K562 (cell line): ENCODE data around the gene AHNAK. TPM values are rescaled to one million over a fixed set of nuclear protein-coding genes. Genes with fewer than 3 reads are reported as not detected.

Source experiments
- BRF1 ChIP-seq: IDR thresholded peaks from 3 replicates; pipeline ENCODE4 v1.6.1; 2011; ENCODE audit warnings: borderline replicate concordance, mild to moderate bottlenecking; ENCODE audit not compliant: insufficient read length; ENCODE audit errors: extremely low read depth
- CHD2 ChIP-seq: IDR thresholded peaks from 2 replicates; pipeline ENCODE4 v1.6.1; 2011; ENCODE audit warnings: low read depth, low read length
- EZH2 ChIP-seq: IDR thresholded peaks from 2 replicates; pipeline ENCODE4 v1.6.1; 2012; ENCODE audit warnings: low read depth, mild to moderate bottlenecking, inconsistent platforms, low read length, borderline replicate concordance
- FOXJ3 ChIP-seq: sonication (generic); formaldehyde crosslinking; IDR thresholded peaks from 2 replicates; pipeline ENCODE4 v1.4.0; 2020; ENCODE audit warnings: mild to moderate bottlenecking, missing genetic modification reagents
- GABPB2 ChIP-seq: fragments of 250-450 bp; sonication (Bioruptor Pico); conservative IDR thresholded peaks from 2 replicates; pipeline ENCODE4 v1.5.1; 2021; ENCODE audit warnings: mild to moderate bottlenecking
- KAT7 ChIP-seq: sonication (generic); formaldehyde crosslinking; IDR thresholded peaks from 2 replicates; pipeline ENCODE4 v1.8.0; 2022; ENCODE audit warnings: missing genetic modification reagents, mild to moderate bottlenecking, borderline replicate concordance
- NCOR1 ChIP-seq: fragments of 450-650 bp; IDR thresholded peaks from 2 replicates; pipeline ENCODE4 v1.6.1; 2016; ENCODE audit warnings: mild to moderate bottlenecking, moderate library complexity
- NFATC3 ChIP-seq: fragments of 450-650 bp; IDR thresholded peaks from 2 replicates; pipeline ENCODE4 v1.6.1; 2017; ENCODE audit warnings: mild to moderate bottlenecking
- SETDB1 ChIP-seq: IDR thresholded peaks from one replicate; pipeline ENCODE4 v1.6.1; 2012; ENCODE audit warnings: low read length, control low read depth, inconsistent platforms
- THRAP3 ChIP-seq: fragments of 450-650 bp; IDR thresholded peaks from 2 replicates; pipeline ENCODE4 v1.6.1; 2016; ENCODE audit warnings: mild to moderate bottlenecking, inconsistent platforms, borderline replicate concordance
- XRCC5 ChIP-seq: fragments of 200-400 bp; formaldehyde crosslinking; IDR thresholded peaks from 2 replicates; pipeline ENCODE4 v1.6.1; 2017; ENCODE audit warnings: low read depth, mild to moderate bottlenecking, low read length
- polyA plus RNA-seq, 8 experiments: library from polyadenylated mRNA; depleted of rRNA in 4 of 8; stranded (reverse) in 5 of 8; unstranded in 3 of 8; fragments of >200 nt; fragmentation: Nextera tagmentation in 2 of 8; fragmentation: Illumina TruSeq in 1 of 8; extraction: Ambion mirVana in 2 of 8; extraction: Trizol in 1 of 8; gene quantifications; 2 replicates each; pipeline versions ENCODE4 v1.2.1 to v1.2.3, GENCODE V29; 2011 to 2014; ENCODE audit warnings: inconsistent platforms in 1 of 8, missing spikeins in 1 of 8
- total RNA-seq, 7 experiments: library from RNA; depleted of rRNA in 6 of 7; stranded (reverse); fragments of >200 nt in 6 of 7; fragmentation: Illumina TruSeq in 2 of 7; extraction: Trizol in 2 of 7; gene quantifications; 2 replicates each; pipeline versions ENCODE4 v1.2.1 to v1.2.3, GENCODE V29; 2011 to 2021; ENCODE audit warnings: low replicate concordance in 1 of 7
- TF ChIP-seq, protein P1 (sequence below): sonication (generic); formaldehyde crosslinking; IDR thresholded peaks from 2 replicates; pipeline ENCODE4 v1.8.0; 2022; ENCODE audit warnings: mild to moderate bottlenecking, missing genetic modification reagents
- TF ChIP-seq, protein P2 (sequence below): sonication (generic); formaldehyde crosslinking; IDR thresholded peaks from 2 replicates; pipeline ENCODE4 v1.8.1; 2023; ENCODE audit warnings: missing genetic modification reagents, mild to moderate bottlenecking, borderline replicate concordance
- TF ChIP-seq, protein P3 (sequence below), 2 experiments: fragments of 450-650 bp; conservative IDR thresholded peaks; 2 replicates each; pipeline ENCODE4 v1.6.1; 2017; ENCODE audit warnings: mild to moderate bottlenecking in 2 of 2, moderate library complexity in 2 of 2
- TF ChIP-seq, protein P4 (sequence below): sonication (generic); formaldehyde crosslinking; IDR thresholded peaks from 2 replicates; pipeline ENCODE4 v1.8.0; 2022; ENCODE audit warnings: mild to moderate bottlenecking, missing genetic modification reagents

Gene AHNAK
- total and polyA plus RNA-seq, 9 of the 15 experiments (the other 6 are each of a cell fraction or from before 2014, with no cell fraction given): 1.5 to 89.7 (median 45.0) TPM

DNA sequence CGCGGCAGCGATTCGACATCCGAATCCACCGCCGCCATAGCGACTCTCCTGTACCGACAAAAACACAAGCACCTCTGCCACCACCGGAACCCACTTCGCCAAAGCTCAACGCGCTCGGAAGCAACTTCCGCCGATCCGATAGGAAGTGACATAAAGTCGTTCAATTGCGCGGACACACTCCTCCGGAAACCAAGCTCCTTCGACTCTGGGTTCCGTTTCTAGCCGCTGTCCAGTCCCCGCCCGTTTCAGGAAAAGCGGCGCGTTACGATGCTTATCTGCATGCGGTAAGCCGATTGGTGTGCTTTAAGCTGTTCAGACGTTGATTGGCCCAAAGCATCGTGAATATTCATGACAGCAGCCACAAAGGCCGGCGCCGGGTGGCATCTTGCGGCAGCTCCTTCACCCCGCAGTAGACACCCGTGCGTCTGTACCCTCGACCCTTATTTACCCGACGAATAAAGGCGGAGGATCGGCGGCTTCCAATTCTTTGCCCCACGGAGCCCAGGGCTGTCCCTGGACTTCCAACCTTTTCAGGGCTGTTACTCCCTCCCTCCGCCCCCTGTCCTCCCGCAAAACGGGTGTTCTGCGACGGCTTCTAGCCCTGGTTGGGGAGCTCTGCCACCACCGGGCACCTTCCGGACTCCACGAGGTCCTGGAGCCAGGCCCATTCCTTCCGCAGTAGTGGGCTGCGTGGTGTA is 45.0 kb upstream of the AHNAK start, which contains the start of gene TUT1 (continued):
- TF ChIP-seq, protein P1, sequence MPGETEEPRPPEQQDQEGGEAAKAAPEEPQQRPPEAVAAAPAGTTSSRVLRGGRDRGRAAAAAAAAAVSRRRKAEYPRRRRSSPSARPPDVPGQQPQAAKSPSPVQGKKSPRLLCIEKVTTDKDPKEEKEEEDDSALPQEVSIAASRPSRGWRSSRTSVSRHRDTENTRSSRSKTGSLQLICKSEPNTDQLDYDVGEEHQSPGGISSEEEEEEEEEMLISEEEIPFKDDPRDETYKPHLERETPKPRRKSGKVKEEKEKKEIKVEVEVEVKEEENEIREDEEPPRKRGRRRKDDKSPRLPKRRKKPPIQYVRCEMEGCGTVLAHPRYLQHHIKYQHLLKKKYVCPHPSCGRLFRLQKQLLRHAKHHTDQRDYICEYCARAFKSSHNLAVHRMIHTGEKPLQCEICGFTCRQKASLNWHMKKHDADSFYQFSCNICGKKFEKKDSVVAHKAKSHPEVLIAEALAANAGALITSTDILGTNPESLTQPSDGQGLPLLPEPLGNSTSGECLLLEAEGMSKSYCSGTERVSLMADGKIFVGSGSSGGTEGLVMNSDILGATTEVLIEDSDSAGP (CRISPR knock-in tag): no peak
- TF ChIP-seq THRAP3 (no peak; the same call in 1 of the 2 replicates), NFATC3 (peak; percentile 84; the same call in 1 of the 2 replicates), BRF1 (no peak), KAT7 (no peak), XRCC5 (peak; percentile 99), CHD2 (peak; percentile 59; the same call in 1 of the 2 replicates), NCOR1 (peak; percentile 65), GABPB2 (no peak), EZH2 (no peak), FOXJ3 (CRISPR knock-in tag) (no peak), SETDB1 (peak; percentile 61)
- TF ChIP-seq, protein P2, sequence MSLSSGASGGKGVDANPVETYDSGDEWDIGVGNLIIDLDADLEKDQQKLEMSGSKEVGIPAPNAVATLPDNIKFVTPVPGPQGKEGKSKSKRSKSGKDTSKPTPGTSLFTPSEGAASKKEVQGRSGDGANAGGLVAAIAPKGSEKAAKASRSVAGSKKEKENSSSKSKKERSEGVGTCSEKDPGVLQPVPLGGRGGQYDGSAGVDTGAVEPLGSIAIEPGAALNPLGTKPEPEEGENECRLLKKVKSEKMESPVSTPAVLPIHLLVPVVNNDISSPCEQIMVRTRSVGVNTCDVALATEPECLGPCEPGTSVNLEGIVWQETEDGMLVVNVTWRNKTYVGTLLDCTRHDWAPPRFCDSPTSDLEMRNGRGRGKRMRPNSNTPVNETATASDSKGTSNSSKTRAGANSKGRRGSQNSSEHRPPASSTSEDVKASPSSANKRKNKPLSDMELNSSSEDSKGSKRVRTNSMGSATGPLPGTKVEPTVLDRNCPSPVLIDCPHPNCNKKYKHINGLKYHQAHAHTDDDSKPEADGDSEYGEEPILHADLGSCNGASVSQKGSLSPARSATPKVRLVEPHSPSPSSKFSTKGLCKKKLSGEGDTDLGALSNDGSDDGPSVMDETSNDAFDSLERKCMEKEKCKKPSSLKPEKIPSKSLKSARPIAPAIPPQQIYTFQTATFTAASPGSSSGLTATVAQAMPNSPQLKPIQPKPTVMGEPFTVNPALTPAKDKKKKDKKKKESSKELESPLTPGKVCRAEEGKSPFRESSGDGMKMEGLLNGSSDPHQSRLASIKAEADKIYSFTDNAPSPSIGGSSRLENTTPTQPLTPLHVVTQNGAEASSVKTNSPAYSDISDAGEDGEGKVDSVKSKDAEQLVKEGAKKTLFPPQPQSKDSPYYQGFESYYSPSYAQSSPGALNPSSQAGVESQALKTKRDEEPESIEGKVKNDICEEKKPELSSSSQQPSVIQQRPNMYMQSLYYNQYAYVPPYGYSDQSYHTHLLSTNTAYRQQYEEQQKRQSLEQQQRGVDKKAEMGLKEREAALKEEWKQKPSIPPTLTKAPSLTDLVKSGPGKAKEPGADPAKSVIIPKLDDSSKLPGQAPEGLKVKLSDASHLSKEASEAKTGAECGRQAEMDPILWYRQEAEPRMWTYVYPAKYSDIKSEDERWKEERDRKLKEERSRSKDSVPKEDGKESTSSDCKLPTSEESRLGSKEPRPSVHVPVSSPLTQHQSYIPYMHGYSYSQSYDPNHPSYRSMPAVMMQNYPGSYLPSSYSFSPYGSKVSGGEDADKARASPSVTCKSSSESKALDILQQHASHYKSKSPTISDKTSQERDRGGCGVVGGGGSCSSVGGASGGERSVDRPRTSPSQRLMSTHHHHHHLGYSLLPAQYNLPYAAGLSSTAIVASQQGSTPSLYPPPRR (CRISPR knock-in tag): peak; percentile 38; the same call in 1 of the 2 replicates
- TF ChIP-seq, protein P3, sequence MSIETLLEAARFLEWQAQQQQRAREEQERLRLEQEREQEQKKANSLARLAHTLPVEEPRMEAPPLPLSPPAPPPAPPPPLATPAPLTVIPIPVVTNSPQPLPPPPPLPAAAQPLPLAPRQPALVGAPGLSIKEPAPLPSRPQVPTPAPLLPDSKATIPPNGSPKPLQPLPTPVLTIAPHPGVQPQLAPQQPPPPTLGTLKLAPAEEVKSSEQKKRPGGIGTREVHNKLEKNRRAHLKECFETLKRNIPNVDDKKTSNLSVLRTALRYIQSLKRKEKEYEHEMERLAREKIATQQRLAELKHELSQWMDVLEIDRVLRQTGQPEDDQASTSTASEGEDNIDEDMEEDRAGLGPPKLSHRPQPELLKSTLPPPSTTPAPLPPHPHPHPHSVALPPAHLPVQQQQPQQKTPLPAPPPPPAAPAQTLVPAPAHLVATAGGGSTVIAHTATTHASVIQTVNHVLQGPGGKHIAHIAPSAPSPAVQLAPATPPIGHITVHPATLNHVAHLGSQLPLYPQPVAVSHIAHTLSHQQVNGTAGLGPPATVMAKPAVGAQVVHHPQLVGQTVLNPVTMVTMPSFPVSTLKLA (conservative IDR thresholded peaks at IDR 0.05): peak; percentile 91 to 96
- TF ChIP-seq, protein P4, sequence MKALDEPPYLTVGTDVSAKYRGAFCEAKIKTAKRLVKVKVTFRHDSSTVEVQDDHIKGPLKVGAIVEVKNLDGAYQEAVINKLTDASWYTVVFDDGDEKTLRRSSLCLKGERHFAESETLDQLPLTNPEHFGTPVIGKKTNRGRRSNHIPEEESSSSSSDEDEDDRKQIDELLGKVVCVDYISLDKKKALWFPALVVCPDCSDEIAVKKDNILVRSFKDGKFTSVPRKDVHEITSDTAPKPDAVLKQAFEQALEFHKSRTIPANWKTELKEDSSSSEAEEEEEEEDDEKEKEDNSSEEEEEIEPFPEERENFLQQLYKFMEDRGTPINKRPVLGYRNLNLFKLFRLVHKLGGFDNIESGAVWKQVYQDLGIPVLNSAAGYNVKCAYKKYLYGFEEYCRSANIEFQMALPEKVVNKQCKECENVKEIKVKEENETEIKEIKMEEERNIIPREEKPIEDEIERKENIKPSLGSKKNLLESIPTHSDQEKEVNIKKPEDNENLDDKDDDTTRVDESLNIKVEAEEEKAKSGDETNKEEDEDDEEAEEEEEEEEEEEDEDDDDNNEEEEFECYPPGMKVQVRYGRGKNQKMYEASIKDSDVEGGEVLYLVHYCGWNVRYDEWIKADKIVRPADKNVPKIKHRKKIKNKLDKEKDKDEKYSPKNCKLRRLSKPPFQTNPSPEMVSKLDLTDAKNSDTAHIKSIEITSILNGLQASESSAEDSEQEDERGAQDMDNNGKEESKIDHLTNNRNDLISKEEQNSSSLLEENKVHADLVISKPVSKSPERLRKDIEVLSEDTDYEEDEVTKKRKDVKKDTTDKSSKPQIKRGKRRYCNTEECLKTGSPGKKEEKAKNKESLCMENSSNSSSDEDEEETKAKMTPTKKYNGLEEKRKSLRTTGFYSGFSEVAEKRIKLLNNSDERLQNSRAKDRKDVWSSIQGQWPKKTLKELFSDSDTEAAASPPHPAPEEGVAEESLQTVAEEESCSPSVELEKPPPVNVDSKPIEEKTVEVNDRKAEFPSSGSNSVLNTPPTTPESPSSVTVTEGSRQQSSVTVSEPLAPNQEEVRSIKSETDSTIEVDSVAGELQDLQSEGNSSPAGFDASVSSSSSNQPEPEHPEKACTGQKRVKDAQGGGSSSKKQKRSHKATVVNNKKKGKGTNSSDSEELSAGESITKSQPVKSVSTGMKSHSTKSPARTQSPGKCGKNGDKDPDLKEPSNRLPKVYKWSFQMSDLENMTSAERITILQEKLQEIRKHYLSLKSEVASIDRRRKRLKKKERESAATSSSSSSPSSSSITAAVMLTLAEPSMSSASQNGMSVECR (CRISPR knock-in tag): peak; percentile 92; the same call in 1 of the 2 replicates
